Esophagus (tissue), 2 donors: Measurements from ENCODE around the gene PPM1H. TPM values are rescaled to one million over a fixed set of nuclear protein-coding genes. Genes with fewer than 3 reads are reported as not detected.

ENCODE experiments used
- H3K27ac ChIP-seq, 2 donors: one replicate each; pipeline ENCODE4 v1.5.1; 2013; ENCODE audit warnings: low read depth in 2 of 2, mild to moderate bottlenecking in 2 of 2, inconsistent platforms in 1 of 2, low read length in 1 of 2, moderate library complexity in 1 of 2
- H3K27me3 ChIP-seq, 2 donors: one replicate each; pipeline ENCODE4 v1.6.1; 2013; ENCODE audit warnings: low read length in 2 of 2, control low read depth in 1 of 2, mild to moderate bottlenecking in 1 of 2; ENCODE audit not compliant: insufficient read depth in 2 of 2, control insufficient read depth in 1 of 2
- H3K36me3 ChIP-seq, 2 donors: one replicate each; pipeline ENCODE4 v1.6.1; 2013; ENCODE audit warnings: low read length in 1 of 2; ENCODE audit not compliant: control insufficient read depth in 2 of 2, insufficient read depth in 2 of 2
- H3K4me1 ChIP-seq, 2 donors: one replicate each; pipeline ENCODE4 v1.6.1; 2013; ENCODE audit warnings: low read length in 1 of 2; ENCODE audit not compliant: control insufficient read depth in 2 of 2, insufficient read depth in 2 of 2
- H3K4me3 ChIP-seq, 2 donors: one replicate each; pipeline ENCODE4 v1.5.1; 2013; ENCODE audit warnings: low read length in 2 of 2, mild to moderate bottlenecking in 2 of 2, low read depth in 1 of 2, moderate library complexity in 1 of 2
- H3K9me3 ChIP-seq, 2 donors: one replicate each; pipeline ENCODE4 v1.6.1; 2013; ENCODE audit warnings: mild to moderate bottlenecking in 2 of 2, low read depth in 1 of 2, low read length in 1 of 2, moderate library complexity in 1 of 2; ENCODE audit not compliant: control insufficient read depth in 2 of 2, insufficient read depth in 1 of 2
- WGBS, 2 donors: extraction: QIAGEN DNeasy Blood & Tissue Kit; methylation state at CpG; one replicate each; pipeline ENCODE4 v1.1.7; 2013; 5-methylcytosine and 5-hydroxymethylcytosine counted together
- polyA plus RNA-seq, 2 donors: library from polyadenylated mRNA; stranded (reverse); fragments of 200-250 nt; gene quantifications; one replicate each; pipeline ENCODE4 v1.2.3, GENCODE V29; 2013
- donor health status: healthy with polysubstance abuse.
- donor health status: Bipolar disorder and iron deficiency.

The PPM1H gene
- polyA plus RNA-seq, 2 donors: 0.04 to 0.09 TPM

DNA sequence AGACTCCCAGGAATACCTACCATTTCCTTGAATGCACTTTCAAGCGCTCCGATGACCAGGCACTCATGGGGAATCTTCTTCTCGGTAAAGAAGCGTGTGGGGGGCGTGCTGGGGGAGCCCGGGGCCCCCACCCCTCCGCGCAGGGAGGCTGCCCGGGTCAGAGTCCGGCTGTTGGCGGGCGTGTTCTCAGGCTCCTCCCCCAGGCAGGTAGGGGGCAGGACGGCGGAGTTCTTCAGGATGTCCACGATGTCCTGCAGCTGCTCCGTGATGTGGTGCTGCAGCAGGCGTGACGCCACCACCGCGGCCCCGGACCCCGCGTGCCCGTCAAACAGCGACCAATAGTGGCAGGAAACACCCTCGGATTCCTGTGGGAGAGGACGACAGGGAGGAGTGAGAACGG lies 133.2 kb downstream of the PPM1H start:
- H3K27ac ChIP-seq: no peak overlapping the region
- WGBS, 2 donors: 93 to 95% methylated on average over 28 of the region's 28 CpGs
- H3K36me3 ChIP-seq: no peaks in the 10 kb centered on the region
- no peaks in the 10 kb centered on the region for H3K27me3 ChIP-seq
- H3K4me3 ChIP-seq: no peak overlapping the region
- no peaks in the 10 kb centered on the region for H3K9me3 ChIP-seq
- no peaks in the 10 kb centered on the region for H3K4me1 ChIP-seq

DNA sequence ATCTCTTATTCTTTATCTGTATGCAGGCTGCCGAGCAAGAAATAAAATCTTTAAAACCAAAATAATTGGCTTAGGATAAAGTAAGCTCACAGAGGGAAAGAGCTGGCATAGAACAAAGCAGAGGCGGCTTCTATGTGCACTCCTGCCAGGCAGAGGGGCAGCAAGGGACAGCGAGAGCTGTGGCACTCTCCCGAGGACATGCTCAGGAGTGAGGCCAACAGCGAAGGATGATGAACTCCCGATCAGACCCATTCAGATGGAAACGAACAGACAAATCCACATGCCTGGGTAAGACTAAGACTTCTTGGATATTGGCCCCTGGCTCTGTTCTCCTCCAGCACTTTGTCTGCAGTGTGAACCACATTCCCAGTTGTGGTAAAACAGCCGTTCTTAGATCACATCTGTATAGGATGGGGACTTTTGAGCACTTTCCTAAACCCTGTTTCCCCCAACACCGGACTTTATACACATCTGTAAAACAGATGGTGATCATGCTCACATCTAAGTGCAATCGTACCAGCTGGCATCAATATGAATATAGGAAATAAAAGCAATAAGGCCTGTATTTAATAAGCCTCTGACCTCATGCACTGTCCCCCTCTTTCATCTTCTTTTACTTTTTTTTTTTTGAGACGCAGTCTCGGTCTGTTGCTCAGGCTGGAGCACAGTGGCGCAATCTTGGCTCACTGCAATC lies 134.1 kb downstream of the PPM1H start:
- Histone ChIP-seq H3K9me3 (no peaks in the 10 kb centered on the region), H3K4me1 (no peaks in the 10 kb centered on the region), H3K27ac (no peak overlapping the region), H3K4me3 (no peak overlapping the region), H3K36me3 (no peaks in the 10 kb centered on the region), H3K27me3 (no peaks in the 10 kb centered on the region)
- 83 to 86% methylated on average over 13 of the region's 13 CpGs for WGBS, 2 donors

DNA sequence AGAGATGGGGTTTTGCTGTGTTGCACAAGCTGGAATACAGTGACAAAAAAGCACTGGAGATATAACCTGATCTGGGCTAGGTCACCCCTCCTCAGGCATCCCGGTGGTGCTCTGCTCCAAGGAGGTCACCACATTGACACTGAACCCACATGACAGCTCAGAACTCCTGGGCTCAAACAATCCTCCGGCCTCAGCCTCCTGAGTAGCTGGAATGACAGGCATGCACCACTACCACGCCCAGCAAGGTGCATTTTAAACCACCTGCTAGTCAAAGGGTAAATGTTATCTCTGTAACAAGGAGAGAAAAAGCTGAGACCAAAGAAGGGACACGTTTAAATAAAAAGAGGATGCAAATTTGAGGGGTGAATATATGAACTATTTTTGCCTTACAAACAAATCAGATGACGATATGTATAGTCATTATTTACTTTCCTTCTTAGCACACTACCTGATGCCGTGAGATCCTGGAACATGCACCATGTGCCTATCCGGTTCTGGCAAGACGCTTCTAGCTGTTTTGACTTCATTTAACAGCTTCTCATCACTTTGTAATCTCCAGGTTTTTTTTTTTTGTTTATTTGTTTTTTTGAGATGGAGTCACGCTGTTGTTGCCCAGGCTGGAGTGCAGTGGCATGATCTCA lies 135.1 kb downstream of the PPM1H start:
- Histone ChIP-seq H3K4me1 (no peaks in the 10 kb centered on the region), H3K27ac (no peak overlapping the region), H3K4me3 (no peak overlapping the region), H3K27me3 (no peaks in the 10 kb centered on the region), H3K36me3 (no peaks in the 10 kb centered on the region), H3K9me3 (no peaks in the 10 kb centered on the region)
- WGBS, 2 donors: 64 to 65% methylated on average over 9 of the region's 9 CpGs

DNA sequence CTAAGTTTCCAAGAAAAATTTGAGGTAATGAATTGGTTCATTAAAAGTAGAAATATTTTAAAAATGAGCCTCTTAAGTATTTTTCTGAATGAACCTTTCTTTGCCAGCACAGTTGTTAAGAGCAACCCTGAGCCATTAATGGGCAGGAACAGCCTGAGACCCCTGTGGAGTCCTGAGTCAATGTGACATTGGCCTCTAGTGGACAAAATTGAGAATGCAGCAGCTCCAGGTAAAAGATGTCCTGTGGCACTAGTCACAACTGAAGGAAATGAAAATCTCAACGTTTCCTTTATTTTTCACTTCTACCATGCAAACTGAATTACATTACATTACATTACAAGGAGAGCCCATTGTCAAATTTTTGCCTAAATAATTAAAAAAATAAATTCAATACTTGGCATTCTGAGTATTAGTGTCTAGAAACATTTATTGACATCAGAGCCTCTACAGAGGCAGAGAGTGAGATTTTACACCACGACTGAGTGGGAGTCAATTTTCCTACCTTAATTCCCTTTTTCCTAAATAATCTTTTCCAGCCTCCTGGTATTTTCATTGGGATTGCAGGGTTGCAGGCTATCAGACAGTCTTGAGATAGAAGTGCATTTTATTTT lies 135.7 kb downstream of the PPM1H start:
- Histone ChIP-seq H3K27me3 (no peaks in the 10 kb centered on the region), H3K4me1 (no peaks in the 10 kb centered on the region), H3K9me3 (no peaks in the 10 kb centered on the region), H3K27ac (no peak overlapping the region), H3K4me3 (no peak overlapping the region), H3K36me3 (no peaks in the 10 kb centered on the region)
- 31 to 36% methylated on average over 2 of the region's 2 CpGs for WGBS, 2 donors

DNA sequence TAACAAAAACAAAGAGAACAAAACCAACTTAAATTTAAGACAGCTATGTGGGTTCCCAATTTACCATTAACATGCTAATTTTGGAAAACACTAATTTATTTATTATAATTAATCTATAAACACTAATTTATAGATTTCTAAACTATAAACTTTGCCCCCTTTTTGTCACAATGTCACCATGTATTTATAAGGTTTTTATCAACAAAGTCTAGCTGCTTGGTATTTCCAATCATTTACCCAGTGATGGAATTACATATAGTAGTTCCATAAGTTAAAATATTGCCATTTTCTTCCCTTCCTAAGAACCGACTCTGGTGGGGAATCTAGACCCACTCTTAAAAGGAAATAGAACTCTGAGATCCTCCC lies 140.7 kb downstream of the PPM1H start:
- Histone ChIP-seq H3K9me3 (no peaks in the 10 kb centered on the region), H3K27ac (no peak overlapping the region), H3K36me3 (no peaks in the 10 kb centered on the region), H3K4me3 (no peak overlapping the region), H3K4me1 (no peaks in the 10 kb centered on the region), H3K27me3 (no peaks in the 10 kb centered on the region)
- 33 to 37% methylated on average over 1 of the region's 1 CpG for WGBS, 2 donors

DNA sequence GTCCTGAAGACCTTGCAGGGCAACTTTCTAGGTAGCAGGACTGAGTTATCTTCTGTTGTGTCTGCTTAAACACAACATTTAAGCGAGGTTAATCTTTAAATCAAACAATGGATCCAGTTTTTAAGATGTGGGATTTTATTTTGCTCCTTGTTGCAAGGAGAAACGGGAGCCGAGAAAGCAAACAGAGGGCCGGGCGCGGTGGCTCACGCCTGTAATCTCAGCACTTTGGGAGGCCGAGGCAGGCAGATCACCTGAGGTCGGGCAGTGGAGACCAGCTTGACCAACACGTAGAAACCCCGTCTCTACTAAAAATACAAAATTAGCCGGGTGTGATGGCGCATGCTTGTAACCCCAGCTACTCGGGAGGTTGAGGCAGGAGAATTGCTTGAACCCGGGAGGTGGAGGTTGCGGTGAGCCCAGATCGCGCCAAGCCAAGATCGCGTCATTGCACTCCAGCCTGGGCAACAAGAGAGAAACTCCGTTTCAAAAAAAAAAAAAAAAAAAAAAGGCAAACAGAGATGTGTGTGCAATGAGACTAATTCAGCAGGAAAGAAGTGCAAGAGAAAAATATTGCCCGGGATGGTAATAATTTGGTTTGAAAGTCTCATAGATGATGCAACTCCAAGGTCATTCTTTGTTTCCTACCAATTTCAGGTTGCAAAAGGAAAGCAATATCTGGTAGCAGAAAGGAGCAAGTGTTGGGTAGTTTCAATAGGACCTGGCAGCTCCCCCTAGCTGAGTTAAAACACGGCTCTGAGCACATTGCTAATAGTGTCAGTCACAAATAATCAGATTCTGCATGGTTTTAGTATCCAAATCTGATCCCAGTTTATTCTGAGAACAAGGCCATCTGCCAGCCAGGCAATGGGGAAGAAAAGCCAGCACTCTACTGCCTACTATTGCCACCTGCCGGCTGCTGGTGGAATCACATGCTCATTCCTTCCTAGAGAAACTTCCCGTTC lies 141.4 kb downstream of the PPM1H start:
- Histone ChIP-seq H3K27ac (no peak overlapping the region), H3K4me3 (no peak overlapping the region), H3K27me3 (no peaks in the 10 kb centered on the region), H3K36me3 (no peaks in the 10 kb centered on the region), H3K9me3 (no peaks in the 10 kb centered on the region), H3K4me1 (no peaks in the 10 kb centered on the region)
- 75 to 76% methylated on average over 25 of the region's 25 CpGs for WGBS, 2 donors

DNA sequence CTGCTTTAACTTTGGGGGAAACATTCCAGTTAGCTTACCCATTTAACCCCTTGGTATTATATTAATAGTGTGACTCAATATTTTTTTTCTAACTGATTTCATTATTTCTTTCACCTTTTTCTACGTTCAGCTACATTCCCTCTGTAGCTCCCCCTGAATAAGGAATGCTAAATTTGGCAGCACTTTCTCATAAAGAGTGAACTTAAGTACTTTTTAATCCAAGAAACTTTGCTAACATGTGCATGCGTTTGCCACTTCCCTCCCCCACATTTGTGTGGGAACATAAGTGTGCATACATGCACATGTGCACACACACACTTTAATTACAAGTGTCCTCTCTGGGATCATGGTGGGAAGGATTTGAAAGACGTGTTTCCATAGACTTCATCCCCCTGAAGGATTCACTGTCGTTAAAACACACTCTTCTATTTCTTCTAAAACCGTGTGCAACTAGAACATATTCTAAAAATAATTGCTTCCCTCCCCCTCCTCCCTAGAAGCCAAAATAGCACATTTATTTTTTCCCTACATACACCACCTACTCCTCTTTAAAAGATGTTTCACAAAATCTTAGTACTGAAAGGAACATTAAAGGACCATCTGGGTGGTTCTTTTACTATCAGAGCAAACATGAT lies 142.6 kb downstream of the PPM1H start:
- Histone ChIP-seq H3K4me1 (no peaks in the 10 kb centered on the region), H3K27me3 (no peaks in the 10 kb centered on the region), H3K9me3 (no peaks in the 10 kb centered on the region), H3K27ac (no peak overlapping the region), H3K36me3 (no peaks in the 10 kb centered on the region), H3K4me3 (no peak overlapping the region)
- WGBS, 2 donors: 54 to 61% methylated on average over 5 of the region's 5 CpGs

DNA sequence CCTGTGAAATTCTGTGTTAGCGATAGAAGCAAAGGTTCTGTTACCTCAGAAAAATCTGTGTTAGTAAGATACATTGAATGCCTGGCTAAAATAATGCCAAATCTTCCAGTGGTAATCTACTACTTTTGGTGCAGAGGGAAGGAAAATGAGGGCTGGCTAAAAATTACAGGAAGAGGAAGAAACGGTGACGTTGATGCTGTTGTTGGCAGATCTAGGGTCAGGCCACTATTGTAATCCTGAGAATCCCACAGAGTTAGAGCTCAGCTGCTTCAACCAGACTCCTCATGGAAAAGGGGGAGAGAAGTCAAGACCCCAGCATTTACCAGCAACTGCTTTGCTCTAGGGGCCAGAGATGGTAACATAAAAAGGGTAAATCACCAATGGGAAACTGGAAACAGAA lies 145.1 kb downstream of the PPM1H start:
- Histone ChIP-seq H3K27me3 (no peaks in the 10 kb centered on the region), H3K4me1 (peaks cover 3 to 5% of the 10 kb centered on the region in 2 donors), H3K9me3 (no peaks in the 10 kb centered on the region), H3K36me3 (no peaks in the 10 kb centered on the region), H3K27ac (peak overlapping the region in 1 of 2 donors; percentile 3), H3K4me3 (no peak overlapping the region)
- 79 to 83% methylated on average over 3 of the region's 3 CpGs for WGBS, 2 donors

DNA sequence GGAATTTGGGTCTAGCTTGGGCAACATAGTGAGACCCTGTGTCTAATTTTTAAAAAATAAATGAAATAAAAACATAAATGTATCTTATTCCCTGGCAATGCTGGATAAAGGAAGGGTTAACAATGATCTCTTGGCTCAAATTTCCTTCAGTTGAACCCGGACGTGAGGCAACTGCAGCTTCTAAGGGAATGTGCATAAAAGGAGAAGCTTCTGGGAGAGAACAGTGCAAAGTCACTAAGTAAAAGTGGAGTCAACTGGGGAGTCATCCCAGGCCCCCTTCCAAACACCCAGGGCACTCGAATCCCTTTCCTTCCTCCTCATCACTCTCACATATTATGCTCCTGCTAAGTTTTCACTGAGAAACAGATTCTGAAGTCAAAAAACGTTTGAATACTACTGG lies 147.3 kb downstream of the PPM1H start:
- no peaks in the 10 kb centered on the region for H3K9me3 ChIP-seq

More for the DNA sequence above, 147.3 kb downstream of the PPM1H start:
- Histone ChIP-seq H3K27ac (no peak overlapping the region), H3K36me3 (no peaks in the 10 kb centered on the region), H3K27me3 (no peaks in the 10 kb centered on the region), H3K4me1 (peaks cover 3 to 5% of the 10 kb centered on the region in 2 donors), H3K4me3 (no peak overlapping the region)
- whole genome bisulfite sequencing, 2 donors: 54 to 55% methylated on average over 4 of the region's 4 CpGs
